Fibroblast of mammary gland (primary cell): Measurements from ENCODE around the gene COASY.

Source experiments
- DNase-seq: peaks from one replicate; pipeline ENCODE4 v3.0.0-alpha.2; 2010; ENCODE audit warnings: low read depth
- H3K4me3 ChIP-seq: 2 replicates; pipeline ENCODE4 v1.5.1; 2011; ENCODE audit warnings: low read depth, mild to moderate bottlenecking, low read length, moderate library complexity; ENCODE audit not compliant: control insufficient read depth
- CTCF ChIP-seq: conservative IDR thresholded peaks from 2 replicates; pipeline ENCODE4 v1.5.1; 2011; ENCODE audit warnings: low read depth, low read length, inconsistent platforms; ENCODE audit not compliant: control insufficient read depth, insufficient read depth

Gene COASY

GRCh38 chr17:42518046-42518754 lies 43.7 kb upstream of the COASY start:
- peak; percentile 99 for DNase-seq
- H3K4me3 ChIP-seq = no peak overlapping the region
- no peak for TF ChIP-seq CTCF

- no peak for TF ChIP-seq CTCF
- no peak overlapping the region for H3K4me3 ChIP-seq
- no peak for DNase-seq
Observed at GRCh38 chr17:42518755-42519545, 43.0 kb upstream of the COASY start.

- DNase-seq = peak; percentile 98
- TF ChIP-seq CTCF = no peak
- no peak overlapping the region for H3K4me3 ChIP-seq
Observed at GRCh38 chr17:42519546-42520491, 42.1 kb upstream of the COASY start.

GRCh38 chr17:42520540-42520951 lies 41.4 kb upstream of the COASY start:
- TF ChIP-seq CTCF = peak; percentile 7
- H3K4me3 ChIP-seq = no peak overlapping the region
- no peak for DNase-seq

GRCh38 chr17:42521036-42521435 lies 40.9 kb upstream of the COASY start:
- DNase-seq = no peak
- no peak for TF ChIP-seq CTCF
- no peak overlapping the region for H3K4me3 ChIP-seq

- no peak overlapping the region for H3K4me3 ChIP-seq
- DNase-seq = no peak
- no peak for TF ChIP-seq CTCF
Observed at GRCh38 chr17:42521666-42522262, 40.2 kb upstream of the COASY start.
